GM12801 (cell line): ENCODE data around the gene OR10A3.

Source experiments
- CTCF ChIP-seq: IDR thresholded peaks from one replicate; pipeline ENCODE4 v1.5.1; 2011; ENCODE audit warnings: control low read depth; ENCODE audit not compliant: insufficient read length; ENCODE audit errors: extremely low read depth

OR10A3 gene

GRCh38 chr11:7900686-7901085 is 40.8 kb downstream of the OR10A3 start:
- TF ChIP-seq CTCF, result no peak

GRCh38 chr11:7899418-7899817 is 42.1 kb downstream of the OR10A3 start:
- TF ChIP-seq CTCF, result no peak

GRCh38 chr11:7898666-7899283 is 42.7 kb downstream of the OR10A3 start:
- no peak for TF ChIP-seq CTCF

GRCh38 chr11:7896009-7896785 is 45.3 kb downstream of the OR10A3 start:
- no peak for TF ChIP-seq CTCF

GRCh38 chr11:7894251-7894650 is 47.3 kb downstream of the OR10A3 start:
- TF ChIP-seq CTCF, result no peak

- no peak for TF ChIP-seq CTCF
Measured at GRCh38 chr11:7893796-7894195, 47.7 kb downstream of the OR10A3 start.

- TF ChIP-seq CTCF, result no peak
Measured at GRCh38 chr11:7892840-7893254, 48.7 kb downstream of the OR10A3 start.
